Body of pancreas (tissue), 4 donors: ENCODE data around the gene ZNF664. TPM values are rescaled to one million over a fixed set of nuclear protein-coding genes. Genes with fewer than 3 reads are reported as not detected.
A peak's percentile ranks its signal among the peaks of the same experiment; 100 is the strongest.

Experiments
- ATAC-seq: fragments of 150-250 bp; one replicate; pipeline ENCODE4 v1.9.1; 2016
- DNase-seq, 4 donors: peaks; one replicate each; pipeline ENCODE4 v3.0.0-alpha.2; 2019
- H3K27ac ChIP-seq, 4 donors: fragments of 200-600 bp; sonication (generic); 1 replicate in 3 of 4; 2 replicates in 1 of 4; pipeline versions ENCODE4 v1.5.1 to v1.6.1; 2016 to 2019; ENCODE audit warnings: mild to moderate bottlenecking in 1 of 4, mixed read lengths in 1 of 4, moderate library complexity in 1 of 4
- H3K27me3 ChIP-seq, 2 donors: fragments of 200-600 bp; sonication (generic); one replicate each; pipeline ENCODE4 v1.6.0; 2016; ENCODE audit warnings: mild to moderate bottlenecking in 1 of 2
- H3K36me3 ChIP-seq, 2 donors: fragments of 200-600 bp; sonication (generic); replicated peaks in 1 of 2; 2 replicates each; pipeline ENCODE4 v1.5.1; 2016; ENCODE audit warnings: low read depth in 2 of 2; ENCODE audit not compliant: insufficient read depth in 1 of 2
- H3K4me1 ChIP-seq: fragments of 200-600 bp; sonication (generic); one replicate; pipeline ENCODE4 v1.6.0; 2016
- H3K4me3 ChIP-seq, 2 donors: fragments of 200-600 bp; sonication (generic); 1 replicate in 1 of 2; 2 replicates in 1 of 2; pipeline ENCODE4 v1.5.1; 2016 to 2019
- H3K9me3 ChIP-seq, 3 donors: fragments of 200-600 bp; sonication (generic); 1 replicate in 2 of 3; 2 replicates in 1 of 3; pipeline ENCODE4 v1.5.1; 2016
- CTCF ChIP-seq, 7 experiments: fragments of 450-650 bp in 4 of 7; fragments of 200-600 bp in 3 of 7; sonication (generic) in 3 of 7; IDR thresholded peaks; one replicate each; pipeline ENCODE4 v1.5.1; 2016 to 2019; ENCODE audit warnings: antibody characterized with exemption in 7 of 7
- POLR2A ChIP-seq, 3 donors: fragments of 450-650 bp; IDR thresholded peaks; one replicate each; pipeline ENCODE4 v1.6.1; 2016; ENCODE audit warnings: antibody characterized with exemption in 3 of 3, mild to moderate bottlenecking in 2 of 3
- WGBS, 2 donors: methylation state at CpG; one replicate each; pipeline ENCODE4 v1.1.5; 2017; 5-methylcytosine and 5-hydroxymethylcytosine counted together
- intact Hi-C: fragments of 100-400 bp; cut with DNase I; formaldehyde crosslinking; loops from one replicate; pipeline ENCODE4 v1.15.1; 2023
- small RNA-seq: library from RNA; depleted of rRNA; stranded (forward); fragments of <200 nt; gene quantifications from one replicate; pipeline ENCODE3, GENCODE V24; 2016
- total RNA-seq, 2 donors: library from RNA; depleted of rRNA; stranded (reverse); fragments of >200 nt; gene quantifications; one replicate each; pipeline ENCODE4 v1.1.0, GENCODE V29; 2016

Gene ZNF664
- total RNA-seq, 2 donors from 2014 or later = 32.6 to 53.2 TPM

DNA sequence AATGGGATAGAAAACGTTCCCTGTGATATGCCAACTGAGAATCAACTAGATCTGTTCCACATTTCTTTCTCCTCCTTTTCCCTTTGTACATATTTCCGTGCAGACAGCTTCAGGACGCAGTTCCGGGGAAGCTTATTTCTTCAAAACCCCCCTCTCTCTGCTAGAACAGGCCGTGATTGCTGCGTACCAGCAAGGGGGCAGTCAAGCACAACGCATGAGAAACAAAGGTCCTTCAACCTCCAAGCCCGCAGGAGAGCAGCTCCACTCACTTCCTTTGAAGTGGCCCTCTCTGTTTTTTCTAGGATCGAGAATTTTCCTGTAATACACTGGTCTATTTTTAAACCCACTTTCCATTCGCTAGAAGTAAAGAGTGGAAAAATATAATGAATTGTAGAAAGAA, 80.8 kb downstream of the ZNF664 start:
- Histone ChIP-seq H3K36me3 (no peaks in the 10 kb centered on the region), H3K27ac (no peak overlapping the region), H3K4me3 (no peak overlapping the region), H3K9me3 (no peaks in the 10 kb centered on the region), H3K4me1 (peaks cover 5% of the 10 kb centered on the region), H3K27me3 (no peaks in the 10 kb centered on the region)
- peak in 3 of 7 experiments; percentile 12 to 32 (median 23) for TF ChIP-seq CTCF (IDR thresholded peaks at IDR 0.05)
- no peak for TF ChIP-seq POLR2A (IDR thresholded peaks at IDR 0.05)
- DNase-seq = peak in 2 of 4 donors; percentile 13 to 19
- WGBS, 2 donors = 52 to 76% methylated on average over 10 of the region's 10 CpGs
- ATAC-seq = no peak
- intact Hi-C loops = no loop called here

GRCh38 chr12:124055066-124055465, 82.1 kb downstream of the ZNF664 start:
- intact Hi-C loops = no loop called here
- Histone ChIP-seq H3K36me3 (no peaks in the 10 kb centered on the region), H3K4me1 (no peaks in the 10 kb centered on the region), H3K9me3 (no peaks in the 10 kb centered on the region), H3K27ac (no peak overlapping the region), H3K4me3 (no peak overlapping the region), H3K27me3 (no peaks in the 10 kb centered on the region)
- no peak for TF ChIP-seq POLR2A (IDR thresholded peaks at IDR 0.05)
- TF ChIP-seq CTCF (IDR thresholded peaks at IDR 0.05) = no peak
- 89 to 94% methylated on average over 1 of the region's 1 CpG for WGBS, 2 donors
- ATAC-seq (no peak), DNase-seq (no peak)

DNA sequence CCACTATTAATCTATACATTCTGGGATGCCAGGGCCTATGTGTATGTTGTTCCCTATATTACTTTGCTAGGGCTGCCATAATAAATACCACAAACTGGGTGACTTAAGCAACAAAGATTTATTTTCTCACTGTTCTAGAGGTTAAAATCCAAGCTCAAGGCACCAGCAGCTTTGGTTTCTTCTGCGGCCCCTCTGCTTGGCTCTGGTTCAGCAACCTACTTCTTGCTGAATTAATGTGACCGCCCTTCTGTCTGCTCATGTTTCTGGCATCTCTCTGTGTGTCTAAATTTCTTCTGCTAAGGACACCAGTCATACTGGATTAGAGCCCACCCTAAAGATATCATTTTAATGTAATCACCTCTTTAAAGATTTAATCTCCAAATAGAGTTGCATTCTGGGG, 84.7 kb downstream of the ZNF664 start:
- H3K36me3 ChIP-seq = no peaks in the 10 kb centered on the region
- DNase-seq (no peak), ATAC-seq (no peak)
- intact Hi-C loops = no loop called here
- H3K27ac ChIP-seq = no peak overlapping the region
- no peaks in the 10 kb centered on the region for H3K27me3 ChIP-seq
- H3K4me1 ChIP-seq = no peaks in the 10 kb centered on the region
- WGBS, 2 donors = 92 to 100% methylated on average over 2 of the region's 2 CpGs
- H3K4me3 ChIP-seq = no peak overlapping the region
- no peaks in the 10 kb centered on the region for H3K9me3 ChIP-seq
- no peak for TF ChIP-seq CTCF (IDR thresholded peaks at IDR 0.05)

- intact Hi-C loops = no loop called here
- Histone ChIP-seq H3K4me1 (no peaks in the 10 kb centered on the region), H3K4me3 (no peak overlapping the region), H3K9me3 (no peaks in the 10 kb centered on the region), H3K27ac (no peak overlapping the region), H3K27me3 (no peaks in the 10 kb centered on the region), H3K36me3 (no peaks in the 10 kb centered on the region)
- no peak for TF ChIP-seq POLR2A (IDR thresholded peaks at IDR 0.05)
- TF ChIP-seq CTCF (IDR thresholded peaks at IDR 0.05) = no peak
- WGBS, 2 donors = 95 to 97% methylated on average over 3 of the region's 3 CpGs
- no peak for DNase-seq
- no peak for ATAC-seq
Measured at GRCh38 chr12:124059752-124060151, 86.7 kb downstream of the ZNF664 start.

Small RNAs within 50 kb of the gene (small RNA-seq; reads per million reads assigned to genes)
- not detected for gene AC068790.4
- not detected for gene AC068790.6

Other genes with a start within 250 kb of the ZNF664 start
- gene DNAH10, start 210.9 kb upstream of the ZNF664 start, total RNA-seq = under 1 TPM in 1 of 2 donors, not detected in 1; 0.26 TPM
- gene CCDC92, start 384 bp upstream of the ZNF664 start, total RNA-seq = 10 to 100 TPM; 19.7 to 25.1 TPM